Measurements from ENCODE around the gene PRKACB. TPM values are rescaled to one million over a fixed set of nuclear protein-coding genes. Genes with fewer than 3 reads are reported as not detected.

Gene PRKACB
- total RNA-seq, 1 experiment from 2014 or later = 28.5 TPM

DNA sequence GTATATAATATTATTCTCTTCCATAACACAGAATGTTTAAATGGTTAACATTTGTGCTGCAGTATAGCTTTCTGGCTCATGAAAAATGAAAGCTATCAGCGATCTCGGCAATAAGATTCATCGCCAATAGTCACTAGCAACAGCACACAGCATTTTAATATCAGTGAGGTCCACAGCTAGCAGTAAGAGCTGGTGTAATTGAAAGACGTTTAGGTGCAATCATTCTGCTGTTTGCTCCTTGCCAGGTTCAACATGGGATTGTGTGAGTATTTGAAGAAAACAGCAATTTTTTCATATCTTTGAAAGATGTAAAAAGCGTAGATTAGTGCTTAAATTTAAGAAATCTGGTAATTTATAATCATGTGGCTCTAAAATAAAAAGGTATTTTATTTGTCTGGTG lies 20.1 kb downstream of the PRKACB start:
- Mint-ChIP-seq H3K4me3 (ENCODE audit: low read depth, unreplicated experiment) (no peak overlapping the region), H3K27me3 (ENCODE audit: unreplicated experiment) (no peaks in the 10 kb centered on the region), H3K4me1 (ENCODE audit: low read depth, unreplicated experiment) (peaks cover 11% of the 10 kb centered on the region), H3K27ac (ENCODE audit: unreplicated experiment) (no peak overlapping the region), H3K9me3 (ENCODE audit: low read depth, unreplicated experiment) (no peaks in the 10 kb centered on the region), H3K36me3 (ENCODE audit: insufficient read depth, unreplicated experiment) (no peaks in the 10 kb centered on the region)
- intact Hi-C loops (cut with micrococcal nuclease; ENCODE audit: unreplicated experiment) = no loop called here
- CTCF ChIA-PET = no interaction called here
- no TSS peak for BruUV-seq (replicated peaks)
- no peak for DNase-seq
- no peak for TF ChIP-seq CTCF (IDR thresholded peaks at IDR 0.05; ENCODE audit: unreplicated experiment)

DNA sequence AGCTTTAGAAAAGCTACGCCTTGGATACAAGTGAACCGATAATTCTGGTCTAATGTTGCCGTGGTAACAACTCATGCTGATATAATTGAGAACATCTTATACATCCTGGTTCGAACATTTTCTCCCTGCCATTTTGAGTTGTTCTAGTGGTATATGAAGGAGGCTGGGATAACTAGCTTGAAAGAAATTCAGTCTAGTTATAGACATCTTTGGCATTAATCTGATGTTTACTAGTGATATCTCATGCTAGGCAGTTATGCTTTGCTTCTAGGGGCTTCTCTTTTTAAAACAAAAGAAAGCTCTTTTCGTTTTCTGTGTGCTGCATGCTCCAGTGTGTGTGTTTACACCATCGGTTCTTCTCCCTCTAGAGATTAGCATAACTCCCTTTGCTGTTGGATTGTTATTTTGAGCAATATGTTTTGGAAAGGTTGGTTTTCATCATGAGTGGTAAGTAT lies 20.5 kb downstream of the PRKACB start:
- intact Hi-C loops (cut with micrococcal nuclease; ENCODE audit: unreplicated experiment) = no loop called here
- H3K27me3 Mint-ChIP-seq (ENCODE audit: unreplicated experiment) = no peaks in the 10 kb centered on the region
- TF ChIP-seq CTCF (IDR thresholded peaks at IDR 0.05; ENCODE audit: unreplicated experiment) = no peak
- no peak for DNase-seq
- no peak overlapping the region for H3K4me3 Mint-ChIP-seq (ENCODE audit: low read depth, unreplicated experiment)
- peaks cover 11% of the 10 kb centered on the region for H3K4me1 Mint-ChIP-seq (ENCODE audit: low read depth, unreplicated experiment)
- H3K27ac Mint-ChIP-seq (ENCODE audit: unreplicated experiment) = no peak overlapping the region
- no TSS peak for BruUV-seq (replicated peaks)
- CTCF ChIA-PET = no interaction called here
- H3K9me3 Mint-ChIP-seq (ENCODE audit: low read depth, unreplicated experiment) = no peaks in the 10 kb centered on the region
- no peaks in the 10 kb centered on the region for H3K36me3 Mint-ChIP-seq (ENCODE audit: insufficient read depth, unreplicated experiment)

- DNase-seq = no peak
- Mint-ChIP-seq H3K27ac (ENCODE audit: unreplicated experiment) (no peak overlapping the region), H3K4me3 (ENCODE audit: low read depth, unreplicated experiment) (no peak overlapping the region), H3K9me3 (ENCODE audit: low read depth, unreplicated experiment) (no peaks in the 10 kb centered on the region), H3K36me3 (ENCODE audit: insufficient read depth, unreplicated experiment) (no peaks in the 10 kb centered on the region), H3K27me3 (ENCODE audit: unreplicated experiment) (no peaks in the 10 kb centered on the region), H3K4me1 (ENCODE audit: low read depth, unreplicated experiment) (peaks cover 11% of the 10 kb centered on the region)
- TF ChIP-seq CTCF (IDR thresholded peaks at IDR 0.05; ENCODE audit: unreplicated experiment) = no peak
- CTCF ChIA-PET = interaction anchor here (0.6 kb wide), 1 partner anchor 137 kb away, joined by 3 read pairs; no protein-coding TSS in a partner anchor
- BruUV-seq (replicated peaks) = no TSS peak
- intact Hi-C loops (cut with micrococcal nuclease; ENCODE audit: unreplicated experiment) = no loop called here
Measured at GRCh38 chr1:84165601-84166000, 21.5 kb downstream of the PRKACB start.

- intact Hi-C loops (cut with micrococcal nuclease; ENCODE audit: unreplicated experiment) = no loop called here
- TF ChIP-seq CTCF (IDR thresholded peaks at IDR 0.05; ENCODE audit: unreplicated experiment) = no peak
- H3K36me3 Mint-ChIP-seq (ENCODE audit: insufficient read depth, unreplicated experiment) = no peaks in the 10 kb centered on the region
- CTCF ChIA-PET = interaction anchor here (0.6 kb wide), 2 partner anchors 249 to 481 kb away, joined by 3 to 5 read pairs; no protein-coding TSS in a partner anchor
- no peaks in the 10 kb centered on the region for H3K27me3 Mint-ChIP-seq (ENCODE audit: unreplicated experiment)
- BruUV-seq (replicated peaks) = no TSS peak
- no peaks in the 10 kb centered on the region for H3K9me3 Mint-ChIP-seq (ENCODE audit: low read depth, unreplicated experiment)
- H3K27ac Mint-ChIP-seq (ENCODE audit: unreplicated experiment) = no peak overlapping the region
- H3K4me3 Mint-ChIP-seq (ENCODE audit: low read depth, unreplicated experiment) = no peak overlapping the region
- H3K4me1 Mint-ChIP-seq (ENCODE audit: low read depth, unreplicated experiment) = peaks cover 11% of the 10 kb centered on the region
- DNase-seq = no peak
Measured at GRCh38 chr1:84166797-84167196, 22.7 kb downstream of the PRKACB start.
